Stimulated activated CD8-positive, alpha-beta memory T cell treated with anti-CD3 and anti-CD28 coated beads, Interleukin-7, amount 100 ng/mL, for 4 hours (primary cell): ENCODE data around the gene EXOC2.

Experiments
- DNase-seq, 2 donors: peaks; one replicate each; pipeline ENCODE4 v3.0.0-alpha.2; 2020; ENCODE audit warnings: low read depth in 2 of 2

EXOC2 gene

GRCh38 chr6:692858-693722 is at the start of gene EXOC2:
Gene EXOC2, minus strand, starts transcription at chr6:693139. Its CDS starts 55,321 bp downstream, at chr6:637818.
- DNase-seq, result peak; percentile 60 to 79

- no peak for DNase-seq
Observed at GRCh38 chr6:741410-742339, 48.7 kb upstream of the EXOC2 start.

DNA sequence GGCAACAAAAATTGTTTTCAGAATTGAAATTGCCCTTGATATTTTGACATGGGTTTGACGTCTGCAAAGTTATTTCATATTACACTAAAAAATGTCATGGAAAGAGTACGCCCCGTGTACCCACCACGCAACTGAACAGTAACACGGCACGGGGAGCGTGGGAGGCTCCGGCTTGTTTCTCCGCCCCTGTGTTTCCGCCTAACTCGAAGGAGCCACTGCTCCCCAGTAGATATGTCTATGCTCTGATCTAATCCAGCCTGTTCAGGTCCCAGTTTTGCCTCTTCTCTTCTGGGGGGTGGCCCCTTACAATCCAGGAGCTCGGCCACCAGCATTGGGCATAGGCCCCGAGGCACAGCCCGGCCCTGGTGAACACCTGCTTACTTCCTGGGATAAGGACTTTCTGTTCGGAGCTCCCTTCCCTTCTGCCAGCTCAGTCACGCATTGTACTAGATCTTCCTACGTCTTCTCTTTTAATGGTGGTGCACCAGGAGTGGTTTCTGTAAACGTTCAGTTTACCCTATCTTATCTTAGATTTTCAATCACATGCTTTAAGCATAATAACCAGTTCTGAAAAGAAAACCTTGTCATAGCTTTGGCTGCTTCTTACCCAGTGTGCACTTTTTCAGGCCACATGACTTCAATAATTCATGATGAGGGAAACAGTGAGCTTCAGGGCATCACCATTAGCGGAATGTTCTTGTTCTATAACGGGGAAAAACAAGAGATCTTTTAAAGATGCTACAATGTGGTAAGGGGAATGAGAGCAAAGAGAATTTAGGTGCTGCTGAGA is 43.9 kb upstream of the EXOC2 start:
- DNase-seq, result no peak

GRCh38 chr6:733431-734219 is 40.7 kb upstream of the EXOC2 start:
- no peak for DNase-seq

- DNase-seq, result no peak
Observed at GRCh38 chr6:731924-732323, 39.0 kb upstream of the EXOC2 start.

GRCh38 chr6:729606-730320 is 36.8 kb upstream of the EXOC2 start:
- no peak for DNase-seq

- DNase-seq, result no peak
Observed at GRCh38 chr6:727856-728255, 34.9 kb upstream of the EXOC2 start.

GRCh38 chr6:723540-723939 is 30.6 kb upstream of the EXOC2 start:
- no peak for DNase-seq

DNA sequence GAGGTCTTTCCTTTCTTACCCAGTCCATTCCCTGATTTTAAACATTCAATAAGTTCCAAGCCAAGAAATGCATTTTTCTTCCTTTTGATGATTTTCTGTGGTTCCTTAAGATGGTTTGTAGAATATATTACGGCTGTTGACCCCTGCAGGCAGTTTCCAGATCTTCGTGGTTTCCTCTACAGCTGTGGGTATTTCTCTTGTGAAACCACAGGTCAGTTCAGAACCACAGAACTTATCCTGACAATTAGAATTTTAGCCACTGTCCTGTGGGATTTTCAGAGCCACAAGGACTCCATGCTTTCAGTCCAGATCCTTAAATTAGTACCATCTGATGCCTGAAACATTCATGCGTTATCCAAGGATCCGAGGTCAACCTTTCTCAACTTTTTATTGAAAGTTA is 29.7 kb upstream of the EXOC2 start:
- no peak for DNase-seq

DNA sequence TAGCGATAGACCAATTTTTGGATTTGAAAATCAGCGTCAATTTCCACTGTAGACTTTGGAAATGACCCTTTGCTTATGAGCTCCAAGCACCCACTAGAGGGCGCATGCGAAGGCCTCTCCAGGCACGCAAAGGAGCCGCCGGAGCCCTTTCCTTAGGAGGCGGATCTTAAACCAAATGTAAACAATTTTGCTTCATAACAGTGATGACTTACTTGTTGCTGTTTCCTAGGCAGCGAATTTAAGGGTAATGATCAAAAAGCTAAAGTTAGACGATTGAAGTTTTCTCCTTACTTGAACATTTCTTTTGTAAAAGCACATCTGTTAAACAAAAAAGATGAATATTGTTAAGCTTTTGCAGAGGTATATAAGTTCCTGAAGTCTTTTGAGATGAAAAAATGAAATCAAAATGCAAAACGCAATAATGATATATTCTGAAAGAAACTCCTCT is 29.2 kb upstream of the EXOC2 start:
- peak; percentile 54 to 58 for DNase-seq

DNA sequence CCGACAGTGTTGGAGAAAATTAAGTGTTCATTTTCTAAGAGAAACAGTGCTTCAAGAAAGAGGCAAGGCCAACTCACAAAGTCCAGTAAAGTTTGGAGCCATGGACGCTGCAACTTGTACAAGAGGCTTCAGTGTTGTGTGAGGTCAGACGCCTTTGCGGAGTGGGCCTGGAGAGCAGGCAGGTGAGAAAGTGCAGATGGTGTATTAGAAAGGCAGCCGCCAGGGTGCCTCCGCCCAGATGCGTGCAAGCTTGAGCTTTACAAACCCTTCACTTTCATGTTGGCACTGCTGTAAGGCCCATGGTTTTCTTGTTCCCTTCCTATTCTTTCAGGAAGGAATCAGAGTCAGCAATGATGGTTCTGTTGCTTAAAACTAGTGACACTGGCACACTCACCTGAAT is 25.4 kb upstream of the EXOC2 start:
- no peak for DNase-seq

GRCh38 chr6:717135-717534 is 24.2 kb upstream of the EXOC2 start:
- no peak for DNase-seq

DNA sequence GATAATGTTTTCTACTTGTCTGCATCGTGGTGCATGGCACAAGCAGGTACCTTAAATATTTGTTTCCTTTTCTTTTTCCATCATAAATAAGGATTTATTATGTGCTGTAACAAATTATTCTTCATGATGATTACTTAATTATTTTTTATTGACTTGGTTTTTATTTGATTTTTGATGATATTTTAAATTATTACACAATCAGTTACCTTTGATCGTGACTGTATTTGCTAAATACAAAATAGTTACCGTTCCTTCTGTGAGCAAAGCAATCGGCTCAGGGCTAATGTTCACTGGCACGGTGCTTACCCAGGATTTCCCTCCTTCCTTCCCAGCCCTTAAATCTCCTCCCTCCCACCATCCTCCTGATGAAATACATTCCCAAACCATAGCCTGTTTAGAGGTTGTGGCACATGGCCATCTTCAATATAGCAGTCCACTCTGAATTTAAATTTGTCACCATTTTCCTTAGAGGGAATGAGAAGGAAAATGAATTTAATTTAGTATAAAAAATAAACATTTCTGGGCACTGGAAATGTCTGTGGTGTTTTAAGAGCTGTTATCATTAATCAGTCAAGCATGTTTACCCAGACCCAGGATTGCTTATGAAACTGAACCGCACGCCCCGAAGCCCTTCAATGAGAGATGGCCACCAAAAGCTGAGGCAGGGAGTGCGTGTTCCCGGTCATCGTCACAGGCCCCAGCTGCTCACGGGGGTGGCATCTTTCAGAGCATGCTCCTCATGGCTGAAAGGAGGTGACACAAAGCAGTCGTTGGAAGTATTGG is 23.0 kb upstream of the EXOC2 start:
- no peak for DNase-seq

DNA sequence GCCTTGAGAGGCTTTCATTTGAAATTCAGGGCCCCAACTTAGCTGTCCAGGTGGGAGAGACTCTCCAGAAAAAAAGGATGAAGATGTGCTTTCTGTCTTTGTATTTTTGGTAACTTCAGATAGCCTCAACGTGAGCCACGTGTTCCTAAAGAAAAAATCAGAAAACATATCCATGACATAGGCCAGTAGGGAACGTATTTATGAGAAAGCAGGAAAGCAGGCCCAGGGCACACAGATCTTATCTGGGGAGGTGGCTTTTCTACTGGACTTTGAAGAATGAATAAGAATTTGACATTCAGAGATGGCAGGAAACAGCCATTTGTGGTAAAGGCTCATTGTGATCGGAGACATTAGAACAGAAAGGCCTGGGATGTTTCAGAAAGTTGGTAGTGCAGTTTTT is 21.2 kb upstream of the EXOC2 start:
- no peak for DNase-seq

DNA sequence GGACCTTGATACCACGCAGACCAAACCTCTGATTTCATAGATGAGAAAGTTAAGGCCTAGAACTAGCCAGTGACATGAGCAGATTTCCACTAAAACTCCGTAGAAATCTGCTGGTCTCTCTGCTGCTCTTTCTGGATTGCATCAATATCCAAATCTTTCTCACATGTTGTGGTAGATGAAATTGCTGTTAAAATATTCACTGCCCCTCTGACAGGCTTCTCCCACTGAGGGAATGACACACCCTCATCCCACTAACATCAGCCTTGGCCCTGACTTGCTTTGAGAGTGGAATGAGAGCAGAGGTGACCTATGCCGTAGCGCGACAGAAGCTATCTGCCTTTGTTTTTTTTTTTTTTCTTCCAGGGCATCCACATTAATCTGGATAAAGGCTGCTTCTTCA is 20.4 kb upstream of the EXOC2 start:
- DNase-seq, result no peak

DNA sequence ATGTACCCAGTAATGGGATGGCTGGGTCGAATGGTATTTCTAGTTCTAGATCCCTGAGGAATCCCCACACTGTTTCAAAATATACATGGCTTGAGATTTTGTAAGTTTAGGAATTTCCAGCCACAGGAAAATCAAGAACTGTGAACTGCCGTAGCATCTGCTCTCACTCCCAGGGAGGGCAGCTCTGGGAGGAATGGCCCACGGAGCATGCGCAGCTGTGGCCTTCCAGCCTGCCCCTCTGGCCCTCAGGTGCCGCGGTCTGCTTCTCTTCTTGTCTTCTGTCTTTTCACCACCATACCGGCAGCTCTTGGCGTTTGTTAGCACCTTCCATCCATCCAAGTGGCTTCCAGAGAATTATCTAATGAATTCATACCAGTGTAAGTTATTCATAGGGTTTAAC is 19.9 kb upstream of the EXOC2 start:
- no peak for DNase-seq

DNA sequence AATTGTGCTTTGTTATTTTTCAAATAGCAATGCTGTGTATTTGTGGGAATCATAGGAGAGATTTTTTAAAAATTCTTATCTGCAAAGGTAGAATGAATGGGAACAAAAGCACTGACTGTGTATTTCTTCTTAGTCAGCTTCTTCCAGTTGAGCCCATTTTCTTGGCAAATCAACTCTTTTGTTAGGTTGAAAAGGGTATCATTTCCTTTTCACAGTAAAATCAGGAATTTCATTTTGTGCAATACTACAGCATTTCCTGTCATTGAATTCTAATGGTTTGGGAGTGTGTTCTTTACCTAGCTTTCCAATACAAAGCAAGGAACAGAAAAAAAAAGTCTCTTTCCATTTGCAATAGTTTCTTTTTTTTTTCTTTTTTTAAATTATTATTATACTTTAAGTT is 19.0 kb upstream of the EXOC2 start:
- DNase-seq, result no peak

DNA sequence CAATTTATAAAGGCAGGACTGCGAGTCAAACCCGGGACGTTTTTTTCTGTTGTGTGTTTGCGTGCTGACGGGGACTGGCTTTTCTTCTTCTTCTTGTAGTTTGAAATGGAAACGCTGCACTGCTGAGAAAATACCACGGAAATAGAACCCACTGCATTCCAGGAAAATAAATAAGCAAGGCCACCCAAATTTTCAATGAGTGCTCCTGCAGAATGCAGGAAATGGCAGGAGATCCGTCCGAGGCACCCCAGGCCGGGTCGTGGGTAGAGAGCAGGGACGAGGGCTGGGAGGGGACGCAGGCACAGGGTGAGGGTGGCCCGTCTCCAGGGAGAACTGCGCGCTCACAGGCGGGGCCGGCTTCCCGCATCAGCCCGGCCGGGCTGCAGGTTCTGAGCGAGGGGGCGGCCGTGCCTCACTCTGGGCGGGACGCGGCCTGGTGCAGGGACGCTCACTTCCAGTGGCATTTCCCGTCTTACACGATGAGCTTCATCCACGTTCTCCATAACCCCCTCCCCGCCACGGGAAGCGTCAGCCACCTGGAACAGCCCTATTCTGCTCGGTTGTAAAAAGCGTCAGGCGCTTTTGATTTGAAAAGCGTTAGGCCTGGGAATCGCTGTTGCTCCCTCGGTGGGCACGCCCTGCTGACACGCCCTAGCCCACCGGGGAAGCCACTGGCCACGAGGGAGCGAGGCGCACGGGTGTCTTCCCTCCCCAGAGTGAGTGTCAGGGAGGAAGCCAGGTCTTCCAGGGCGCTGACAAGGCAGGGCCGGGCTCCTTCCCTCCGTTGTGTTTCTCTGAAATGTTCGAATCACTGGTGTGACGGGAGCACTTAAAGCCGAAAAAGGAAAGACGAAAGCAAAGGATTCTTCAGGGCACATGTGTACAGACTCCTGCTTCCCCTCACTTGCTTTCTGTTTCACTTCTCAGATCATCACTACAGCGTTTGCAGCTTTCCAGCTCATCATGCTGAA is 17.9 kb upstream of the EXOC2 start:
- peak; percentile 38 to 43 for DNase-seq
